Psoas muscle (tissue), 8 donors: Measurements from ENCODE around the gene BAIAP2. TPM values are rescaled to one million over a fixed set of nuclear protein-coding genes. Genes with fewer than 3 reads are reported as not detected.

ENCODE experiments used
- ATAC-seq, 4 donors: fragments of 200-7000 bp; cut with Tn5 transposase; one replicate each; pipeline ENCODE4 v1.9.1; 2020; ENCODE audit warnings: moderate library complexity in 3 of 4, mild to moderate bottlenecking in 2 of 4
- DNase-seq, 2 donors: peaks; one replicate each; pipeline ENCODE4 v3.0.0-alpha.2; 2020
- H3K27ac ChIP-seq: fragments of 200-600 bp; one replicate; pipeline ENCODE4 v1.8.0; 2022
- H3K27me3 ChIP-seq, 3 donors: fragments of 200-600 bp in 1 of 3; one replicate each; pipeline versions ENCODE4 v1.6.1 to v1.8.0; 2013 to 2022; ENCODE audit warnings: low read length in 2 of 3, mild to moderate bottlenecking in 2 of 3, moderate library complexity in 1 of 3; ENCODE audit not compliant: insufficient read depth in 3 of 3
- H3K36me3 ChIP-seq, 2 donors: fragments of 200-600 bp in 1 of 2; one replicate each; pipeline versions ENCODE4 v1.6.1 to v1.8.0; 2013 to 2022; ENCODE audit warnings: low read depth in 1 of 2, mild to moderate bottlenecking in 1 of 2, moderate library complexity in 1 of 2; ENCODE audit not compliant: insufficient read depth in 1 of 2
- H3K4me1 ChIP-seq: fragments of 200-600 bp; one replicate; pipeline ENCODE4 v1.8.0; 2022
- H3K4me3 ChIP-seq: fragments of 200-600 bp; one replicate; pipeline ENCODE4 v1.8.0; 2022; ENCODE audit warnings: mild to moderate bottlenecking
- H3K9me3 ChIP-seq: fragments of 200-600 bp; one replicate; pipeline ENCODE4 v1.8.0; 2022
- WGBS, 3 donors: extraction: QIAGEN DNeasy Blood & Tissue Kit; methylation state at CpG; one replicate each; pipeline versions ENCODE4 v1.1.6 to v1.1.7; 2013; 5-methylcytosine and 5-hydroxymethylcytosine counted together
- intact Hi-C, 2 donors: fragments of 100-400 bp; cut with DNase I; formaldehyde crosslinking; loops; one replicate each; pipeline versions ENCODE4 v1.11.0 to v1.14.2; 2022
- polyA plus RNA-seq, 3 donors: library from polyadenylated mRNA; stranded (reverse); fragments of 200-250 nt; gene quantifications; one replicate each; pipeline ENCODE4 v1.2.3, GENCODE V29; 2013
- total RNA-seq, 4 donors: library from RNA; stranded (reverse); fragmentation: NEBNext Ultra II Directional in 2 of 4; extraction: Animal tissue kit (Norgen Biotek cat#: 25700) in 2 of 4; gene quantifications; one replicate each; pipeline versions ENCODE4 v1.2.1 to v1.2.4, GENCODE V29; 2021 to 2023
- TF ChIP-seq, protein P1 (sequence below): fragments of 200-600 bp; IDR thresholded peaks from one replicate; pipeline ENCODE4 v1.8.0; 2022; ENCODE audit warnings: antibody characterized with exemption
- donor health status: healthy with polysubstance abuse.
- donor health status: DM: no; HTN: no; CAD: no; lungs with moderate emphysema.
- donor health status: Bipolar disorder and iron deficiency.
- donor health status: healthy.
- donor health status: DM: yes; HTN: yes; CAD: no.
- donor health status: DM: no; HTN: no; CAD: no.
- donor health status: DM: no; HTN: no; CAD: no.
- donor health status: DM: yes; HTN: yes; CAD: no.

The BAIAP2 gene
- total and polyA plus RNA-seq, 7 donors = 3.9 to 28.9 (median 8.6) TPM

GRCh38 chr17:81039854-81040758, 5.2 kb downstream of the BAIAP2 start:
- no peak for ATAC-seq
- H3K27ac ChIP-seq = no peak overlapping the region
- 48 to 59% (median 55%) methylated on average over 28 of the region's 28 CpGs for WGBS, 3 donors
- intact Hi-C loops = loop anchor here (5.0 kb wide), 1 partner anchor 42 kb away; no protein-coding TSS in a partner anchor
- TF ChIP-seq, protein P1, sequence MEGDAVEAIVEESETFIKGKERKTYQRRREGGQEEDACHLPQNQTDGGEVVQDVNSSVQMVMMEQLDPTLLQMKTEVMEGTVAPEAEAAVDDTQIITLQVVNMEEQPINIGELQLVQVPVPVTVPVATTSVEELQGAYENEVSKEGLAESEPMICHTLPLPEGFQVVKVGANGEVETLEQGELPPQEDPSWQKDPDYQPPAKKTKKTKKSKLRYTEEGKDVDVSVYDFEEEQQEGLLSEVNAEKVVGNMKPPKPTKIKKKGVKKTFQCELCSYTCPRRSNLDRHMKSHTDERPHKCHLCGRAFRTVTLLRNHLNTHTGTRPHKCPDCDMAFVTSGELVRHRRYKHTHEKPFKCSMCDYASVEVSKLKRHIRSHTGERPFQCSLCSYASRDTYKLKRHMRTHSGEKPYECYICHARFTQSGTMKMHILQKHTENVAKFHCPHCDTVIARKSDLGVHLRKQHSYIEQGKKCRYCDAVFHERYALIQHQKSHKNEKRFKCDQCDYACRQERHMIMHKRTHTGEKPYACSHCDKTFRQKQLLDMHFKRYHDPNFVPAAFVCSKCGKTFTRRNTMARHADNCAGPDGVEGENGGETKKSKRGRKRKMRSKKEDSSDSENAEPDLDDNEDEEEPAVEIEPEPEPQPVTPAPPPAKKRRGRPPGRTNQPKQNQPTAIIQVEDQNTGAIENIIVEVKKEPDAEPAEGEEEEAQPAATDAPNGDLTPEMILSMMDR = no peak
- H3K27me3 ChIP-seq = peaks cover 0 to 3% (median 0%) of the 10 kb centered on the region in 3 donors
- no peak overlapping the region for H3K4me3 ChIP-seq
- no peaks in the 10 kb centered on the region for H3K9me3 ChIP-seq
- peak in 1 of 2 donors; percentile 49 for DNase-seq
- H3K36me3 ChIP-seq = no peaks in the 10 kb centered on the region
- peaks cover 35% of the 10 kb centered on the region for H3K4me1 ChIP-seq

GRCh38 chr17:81040791-81041337, 5.9 kb downstream of the BAIAP2 start:
- 59 to 67% (median 64%) methylated on average over 6 of the region's 6 CpGs for WGBS, 3 donors
- Histone ChIP-seq H3K27ac (no peak overlapping the region), H3K36me3 (no peaks in the 10 kb centered on the region), H3K4me3 (no peak overlapping the region), H3K27me3 (peaks cover 0 to 2% (median 0%) of the 10 kb centered on the region in 3 donors), H3K9me3 (no peaks in the 10 kb centered on the region), H3K4me1 (peaks cover 43% of the 10 kb centered on the region)
- TF ChIP-seq, protein P1 = peak; percentile 7
- DNase-seq (no peak), ATAC-seq (no peak)
- intact Hi-C loops = no loop called here

DNA sequence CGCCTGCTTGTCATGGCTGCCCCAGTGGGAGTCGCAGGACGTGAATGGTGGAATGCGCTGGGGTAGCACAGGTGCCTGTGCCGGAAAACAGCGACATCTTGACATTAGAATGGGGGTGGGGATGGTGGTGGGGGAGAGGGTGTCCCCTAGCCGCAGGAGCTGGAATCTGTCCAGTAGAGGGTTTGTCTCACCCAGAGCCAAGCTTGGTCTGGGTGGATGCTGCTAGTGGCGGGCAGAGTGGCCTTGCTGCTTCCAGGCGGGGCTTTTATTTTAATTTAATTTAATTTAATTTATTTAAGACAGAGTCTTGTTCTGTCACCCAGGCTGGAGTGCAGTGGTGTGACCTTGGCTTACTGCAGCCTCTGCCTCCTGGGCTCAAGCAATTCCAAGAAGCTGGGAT, 7.7 kb downstream of the BAIAP2 start:
- intact Hi-C loops = no loop called here
- H3K36me3 ChIP-seq = no peaks in the 10 kb centered on the region
- peaks cover 37% of the 10 kb centered on the region for H3K4me1 ChIP-seq
- no peak overlapping the region for H3K27ac ChIP-seq
- TF ChIP-seq, protein P1 = no peak
- H3K9me3 ChIP-seq = no peaks in the 10 kb centered on the region
- WGBS, 3 donors = 94 to 99% (median 97%) methylated on average over 9 of the region's 9 CpGs
- DNase-seq (no peak), ATAC-seq (no peak)
- H3K27me3 ChIP-seq = no peaks in the 10 kb centered on the region
- no peak overlapping the region for H3K4me3 ChIP-seq

DNA sequence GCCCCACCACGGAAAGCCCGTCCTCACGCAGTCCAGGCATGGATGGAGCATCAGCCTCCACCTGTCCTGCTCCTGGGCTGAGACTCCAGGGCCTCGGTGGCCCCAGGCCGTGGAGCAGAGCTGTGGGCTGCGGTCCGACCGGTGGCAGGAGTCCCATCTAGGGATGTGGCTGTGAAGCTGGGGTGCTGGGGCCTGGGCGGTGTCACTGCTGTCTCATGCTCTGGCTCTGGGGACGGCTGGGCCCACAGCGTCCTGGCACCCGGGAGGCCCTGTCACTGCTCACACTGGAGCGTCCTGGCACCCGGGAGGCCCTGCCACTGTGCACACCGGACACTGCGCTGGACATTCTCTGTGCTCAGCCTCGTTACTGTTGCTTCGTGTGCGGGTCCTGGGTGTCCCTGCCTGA, 8.4 kb downstream of the BAIAP2 start:
- Histone ChIP-seq H3K9me3 (no peaks in the 10 kb centered on the region), H3K36me3 (no peaks in the 10 kb centered on the region), H3K4me3 (no peak overlapping the region), H3K4me1 (peaks cover 30% of the 10 kb centered on the region), H3K27ac (peak overlapping the region; percentile 48), H3K27me3 (no peaks in the 10 kb centered on the region)
- 87 to 90% (median 87%) methylated on average over 19 of the region's 19 CpGs for WGBS, 3 donors
- TF ChIP-seq, protein P1 = no peak
- no peak for ATAC-seq
- no peak for DNase-seq
- intact Hi-C loops = no loop called here
